Measurements from ENCODE around the gene PRDM5.

GRCh38 chr4:120771907-120772306 lies 150.6 kb downstream of the PRDM5 start:
- TF ChIP-seq ATF3 (IDR thresholded peaks at IDR 0.05) (no peak), EGR1 (IDR thresholded peaks at IDR 0.05; ENCODE audit: low read depth) (no peak), POLR2A (IDR thresholded peaks at IDR 0.05; ENCODE audit: borderline replicate concordance, extremely low read depth, insufficient read depth, insufficient read length) (no peak), YY1 (IDR thresholded peaks at IDR 0.05; ENCODE audit: extremely low read depth, insufficient replicate concordance, low read depth, low read length) (no peak), CTCF (IDR thresholded peaks at IDR 0.05 in 2 of 3, conservative IDR thresholded peaks at IDR 0.05 in 1 of 3; ENCODE audit: borderline replicate concordance in 1 of 3, insufficient read depth in 1 of 3, low read depth in 2 of 3, low read length in 2 of 3) (no peak; a peak in 1 of 6 replicates), RAD21 (IDR thresholded peaks at IDR 0.05; ENCODE audit: low read depth) (no peak), SIN3A (IDR thresholded peaks at IDR 0.05; ENCODE audit: low read depth) (no peak), FOSL1 (IDR thresholded peaks at IDR 0.05; ENCODE audit: low read depth) (no peak), POLR2AphosphoS5 (IDR thresholded peaks at IDR 0.05; ENCODE audit: low read depth, low read length) (no peak)
